SK-N-SH treated with all-trans-retinoic acid at 6 μM for 48 hours (cell line): ENCODE measurements around the gene GAN.

Experiments used
- ATAC-seq: fragments of 200-7000 bp; cut with Tn5 transposase; 3 replicates; pipeline ENCODE4 v1.9.1; 2020; ENCODE audit warnings: mild to moderate bottlenecking, moderate library complexity
- ARNTL ChIP-seq: fragments of 450-650 bp; formaldehyde crosslinking; IDR thresholded peaks from 2 replicates; pipeline ENCODE4 v1.5.0; 2020; ENCODE audit warnings: low read depth, mild to moderate bottlenecking, moderate library complexity, borderline replicate concordance
- BACH2 ChIP-seq: fragments of 250-450 bp; sonication (Bioruptor Pico); IDR thresholded peaks from 2 replicates; pipeline ENCODE4 v1.9.0; 2021; ENCODE audit warnings: mild to moderate bottlenecking, borderline replicate concordance
- CSDC2 ChIP-seq: fragments of 250-450 bp; sonication (Bioruptor Pico); IDR thresholded peaks from 2 replicates; pipeline ENCODE4 v1.5.0; 2020; ENCODE audit warnings: mild to moderate bottlenecking, moderate library complexity
- ESRRG ChIP-seq: fragments of 250-450 bp; sonication (Bioruptor Pico); IDR thresholded peaks from 2 replicates; pipeline ENCODE4 v1.6.1; 2021; ENCODE audit warnings: mild to moderate bottlenecking
- GLIS3 ChIP-seq: fragments of 250-450 bp; sonication (Bioruptor Pico); IDR thresholded peaks from 2 replicates; pipeline ENCODE4 v1.5.0; 2020; ENCODE audit warnings: mild to moderate bottlenecking, moderate library complexity
- ISL1 ChIP-seq: fragments of 250-450 bp; sonication (Bioruptor Pico); IDR thresholded peaks from 2 replicates; pipeline ENCODE4 v2.1.2; 2022; ENCODE audit warnings: mild to moderate bottlenecking, moderate library complexity
- OSR1 ChIP-seq: fragments of 250-450 bp; sonication (Bioruptor Pico); IDR thresholded peaks from 2 replicates; pipeline ENCODE4 v1.8.0; 2022; ENCODE audit warnings: moderate library complexity, mild to moderate bottlenecking, inconsistent platforms
- PPARA ChIP-seq: fragments of 250-450 bp; sonication (Bioruptor Pico); IDR thresholded peaks from 2 replicates; pipeline ENCODE4 v1.5.0; 2020; ENCODE audit warnings: mild to moderate bottlenecking, borderline replicate concordance
- RARB ChIP-seq: fragments of 250-450 bp; sonication (Bioruptor Pico); IDR thresholded peaks from 2 replicates; pipeline ENCODE4 v1.8.0; 2021; ENCODE audit warnings: mild to moderate bottlenecking, moderate library complexity
- SNAI2 ChIP-seq: fragments of 250-450 bp; sonication (Bioruptor Pico); IDR thresholded peaks from 2 replicates; pipeline ENCODE4 v1.5.0; 2020; ENCODE audit warnings: mild to moderate bottlenecking, moderate library complexity
- TCF4 ChIP-seq: fragments of 250-450 bp; sonication (Bioruptor Pico); IDR thresholded peaks from 2 replicates; pipeline ENCODE4 v1.8.0; 2021; ENCODE audit warnings: mild to moderate bottlenecking, moderate library complexity, borderline replicate concordance
- TOX ChIP-seq: fragments of 250-450 bp; sonication (Bioruptor Pico); IDR thresholded peaks from 2 replicates; pipeline ENCODE4 v1.8.0; 2021; ENCODE audit warnings: mild to moderate bottlenecking, moderate library complexity, borderline replicate concordance
- ZC3H10 ChIP-seq: fragments of 250-450 bp; sonication (Bioruptor Pico); IDR thresholded peaks from 2 replicates; pipeline ENCODE4 v1.5.1; 2021; ENCODE audit warnings: mild to moderate bottlenecking, moderate library complexity
- ZFP3 ChIP-seq: fragments of 250-450 bp; sonication (Bioruptor Pico); IDR thresholded peaks from 2 replicates; pipeline ENCODE4 v1.5.0; 2020; ENCODE audit warnings: mild to moderate bottlenecking, moderate library complexity
- ZFP30 ChIP-seq: fragments of 450-650 bp; formaldehyde crosslinking; IDR thresholded peaks from 2 replicates; pipeline ENCODE4 v1.5.0; 2022; ENCODE audit warnings: mild to moderate bottlenecking, moderate library complexity
- ZNF565 ChIP-seq: fragments of 450-650 bp; formaldehyde crosslinking; conservative IDR thresholded peaks from 2 replicates; pipeline ENCODE4 v1.5.0; 2020; ENCODE audit warnings: low read depth, mild to moderate bottlenecking, moderate library complexity
- ZNF70 ChIP-seq: fragments of 450-650 bp; formaldehyde crosslinking; IDR thresholded peaks from 2 replicates; pipeline ENCODE4 v1.5.0; 2020; ENCODE audit warnings: mild to moderate bottlenecking, moderate library complexity
- ZNF8 ChIP-seq: fragments of 450-650 bp; formaldehyde crosslinking; IDR thresholded peaks from 2 replicates; pipeline ENCODE4 v1.5.0; 2020; ENCODE audit warnings: mild to moderate bottlenecking, moderate library complexity
- TF ChIP-seq, protein P1 (sequence below): fragments of 250-450 bp; sonication (Bioruptor Pico); IDR thresholded peaks from 2 replicates; pipeline ENCODE4 v1.5.1; 2021; ENCODE audit warnings: mild to moderate bottlenecking, moderate library complexity
- TF ChIP-seq, protein P2 (sequence below): fragments of 250-450 bp; sonication (Bioruptor Pico); IDR thresholded peaks from 2 replicates; pipeline ENCODE4 v1.5.0; 2020; ENCODE audit warnings: mild to moderate bottlenecking, moderate library complexity
- TF ChIP-seq, protein P3 (sequence below): fragments of 250-450 bp; sonication (Bioruptor Pico); IDR thresholded peaks from 2 replicates; pipeline ENCODE4 v1.8.0; 2021; ENCODE audit warnings: low read depth, mild to moderate bottlenecking, moderate library complexity, borderline replicate concordance
- TF ChIP-seq, protein P4 (sequence below): fragments of 250-450 bp; sonication (Bioruptor Pico); IDR thresholded peaks from 2 replicates; pipeline ENCODE4 v1.5.1; 2020; ENCODE audit warnings: low read depth, mild to moderate bottlenecking, moderate library complexity

Gene GAN

DNA sequence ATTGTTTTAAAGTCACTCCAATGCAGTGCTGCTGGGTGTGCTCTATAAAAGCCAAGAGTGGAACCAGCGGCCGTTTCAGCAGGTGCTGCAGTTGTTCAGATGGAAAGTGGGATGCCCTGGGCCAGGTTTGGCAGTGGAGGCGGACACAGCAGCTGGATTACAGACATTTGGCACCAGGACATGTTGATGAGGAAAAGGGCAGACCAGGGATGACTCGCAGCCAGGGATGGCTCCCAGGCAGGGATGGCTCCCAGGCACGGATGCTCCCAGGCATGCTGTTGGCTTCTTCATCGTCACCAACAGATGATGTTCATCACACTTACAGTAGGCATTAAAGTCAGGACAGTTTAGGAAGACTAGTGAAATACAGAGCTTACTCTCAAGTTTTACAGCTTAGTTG is 10.0 kb downstream of the GAN start:
- TF ChIP-seq ZFP3 (CRISPR knock-in tag): no peak
- TF ChIP-seq, protein P1, sequence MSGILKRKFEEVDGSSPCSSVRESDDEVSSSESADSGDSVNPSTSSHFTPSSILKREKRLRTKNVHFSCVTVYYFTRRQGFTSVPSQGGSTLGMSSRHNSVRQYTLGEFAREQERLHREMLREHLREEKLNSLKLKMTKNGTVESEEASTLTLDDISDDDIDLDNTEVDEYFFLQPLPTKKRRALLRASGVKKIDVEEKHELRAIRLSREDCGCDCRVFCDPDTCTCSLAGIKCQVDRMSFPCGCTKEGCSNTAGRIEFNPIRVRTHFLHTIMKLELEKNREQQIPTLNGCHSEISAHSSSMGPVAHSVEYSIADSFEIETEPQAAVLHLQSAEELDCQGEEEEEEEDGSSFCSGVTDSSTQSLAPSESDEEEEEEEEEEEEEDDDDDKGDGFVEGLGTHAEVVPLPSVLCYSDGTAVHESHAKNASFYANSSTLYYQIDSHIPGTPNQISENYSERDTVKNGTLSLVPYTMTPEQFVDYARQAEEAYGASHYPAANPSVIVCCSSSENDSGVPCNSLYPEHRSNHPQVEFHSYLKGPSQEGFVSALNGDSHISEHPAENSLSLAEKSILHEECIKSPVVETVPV (CRISPR knock-in tag): no peak
- TF ChIP-seq ZNF70 (CRISPR knock-in tag): no peak
- no peak for TF ChIP-seq RARB (CRISPR knock-in tag)
- TF ChIP-seq CSDC2 (CRISPR knock-in tag): no peak
- no peak for TF ChIP-seq SNAI2 (CRISPR knock-in tag)
- TF ChIP-seq, protein P2, sequence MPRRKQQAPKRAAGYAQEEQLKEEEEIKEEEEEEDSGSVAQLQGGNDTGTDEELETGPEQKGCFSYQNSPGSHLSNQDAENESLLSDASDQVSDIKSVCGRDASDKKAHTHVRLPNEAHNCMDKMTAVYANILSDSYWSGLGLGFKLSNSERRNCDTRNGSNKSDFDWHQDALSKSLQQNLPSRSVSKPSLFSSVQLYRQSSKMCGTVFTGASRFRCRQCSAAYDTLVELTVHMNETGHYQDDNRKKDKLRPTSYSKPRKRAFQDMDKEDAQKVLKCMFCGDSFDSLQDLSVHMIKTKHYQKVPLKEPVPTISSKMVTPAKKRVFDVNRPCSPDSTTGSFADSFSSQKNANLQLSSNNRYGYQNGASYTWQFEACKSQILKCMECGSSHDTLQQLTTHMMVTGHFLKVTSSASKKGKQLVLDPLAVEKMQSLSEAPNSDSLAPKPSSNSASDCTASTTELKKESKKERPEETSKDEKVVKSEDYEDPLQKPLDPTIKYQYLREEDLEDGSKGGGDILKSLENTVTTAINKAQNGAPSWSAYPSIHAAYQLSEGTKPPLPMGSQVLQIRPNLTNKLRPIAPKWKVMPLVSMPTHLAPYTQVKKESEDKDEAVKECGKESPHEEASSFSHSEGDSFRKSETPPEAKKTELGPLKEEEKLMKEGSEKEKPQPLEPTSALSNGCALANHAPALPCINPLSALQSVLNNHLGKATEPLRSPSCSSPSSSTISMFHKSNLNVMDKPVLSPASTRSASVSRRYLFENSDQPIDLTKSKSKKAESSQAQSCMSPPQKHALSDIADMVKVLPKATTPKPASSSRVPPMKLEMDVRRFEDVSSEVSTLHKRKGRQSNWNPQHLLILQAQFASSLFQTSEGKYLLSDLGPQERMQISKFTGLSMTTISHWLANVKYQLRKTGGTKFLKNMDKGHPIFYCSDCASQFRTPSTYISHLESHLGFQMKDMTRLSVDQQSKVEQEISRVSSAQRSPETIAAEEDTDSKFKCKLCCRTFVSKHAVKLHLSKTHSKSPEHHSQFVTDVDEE (CRISPR knock-in tag): no peak
- no peak for TF ChIP-seq ARNTL
- no peak for TF ChIP-seq ISL1
- TF ChIP-seq TCF4 (CRISPR knock-in tag): no peak
- TF ChIP-seq, protein P3, sequence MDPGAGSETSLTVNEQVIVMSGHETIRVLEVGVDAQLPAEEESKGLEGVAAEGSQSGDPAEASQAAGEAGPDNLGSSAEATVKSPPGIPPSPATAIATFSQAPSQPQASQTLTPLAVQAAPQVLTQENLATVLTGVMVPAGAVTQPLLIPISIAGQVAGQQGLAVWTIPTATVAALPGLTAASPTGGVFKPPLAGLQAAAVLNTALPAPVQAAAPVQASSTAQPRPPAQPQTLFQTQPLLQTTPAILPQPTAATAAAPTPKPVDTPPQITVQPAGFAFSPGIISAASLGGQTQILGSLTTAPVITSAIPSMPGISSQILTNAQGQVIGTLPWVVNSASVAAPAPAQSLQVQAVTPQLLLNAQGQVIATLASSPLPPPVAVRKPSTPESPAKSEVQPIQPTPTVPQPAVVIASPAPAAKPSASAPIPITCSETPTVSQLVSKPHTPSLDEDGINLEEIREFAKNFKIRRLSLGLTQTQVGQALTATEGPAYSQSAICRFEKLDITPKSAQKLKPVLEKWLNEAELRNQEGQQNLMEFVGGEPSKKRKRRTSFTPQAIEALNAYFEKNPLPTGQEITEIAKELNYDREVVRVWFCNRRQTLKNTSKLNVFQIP (CRISPR knock-in tag): no peak
- no peak for TF ChIP-seq GLIS3
- TF ChIP-seq TOX (CRISPR knock-in tag): no peak
- TF ChIP-seq ZC3H10 (CRISPR knock-in tag): no peak
- no peak for ATAC-seq

DNA sequence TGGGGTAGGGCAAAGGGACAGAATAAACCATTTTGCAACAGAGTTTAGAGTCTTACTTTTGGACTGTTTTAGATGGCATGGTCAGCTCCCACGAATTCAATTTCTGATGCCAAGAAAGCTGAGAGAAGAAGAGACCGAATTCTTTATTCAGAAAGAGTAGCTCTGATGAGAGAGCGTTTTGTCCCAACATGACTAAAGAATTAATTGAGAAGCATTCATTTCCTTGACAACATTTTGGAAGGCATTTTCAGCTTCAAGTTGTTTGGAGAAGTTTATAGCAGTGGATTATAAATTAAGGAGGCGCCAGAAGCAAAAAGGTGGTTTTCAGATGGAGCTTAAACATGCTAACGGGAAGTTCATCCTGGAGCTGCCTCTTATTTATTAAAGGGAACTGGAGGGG is 12.2 kb downstream of the GAN start:
- TF ChIP-seq TCF4 (CRISPR knock-in tag) (no peak), SNAI2 (CRISPR knock-in tag) (no peak), ESRRG (CRISPR knock-in tag) (no peak), ZFP3 (CRISPR knock-in tag) (no peak), GLIS3 (no peak), ZNF565 (CRISPR knock-in tag) (no peak)
- TF ChIP-seq, protein P4, sequence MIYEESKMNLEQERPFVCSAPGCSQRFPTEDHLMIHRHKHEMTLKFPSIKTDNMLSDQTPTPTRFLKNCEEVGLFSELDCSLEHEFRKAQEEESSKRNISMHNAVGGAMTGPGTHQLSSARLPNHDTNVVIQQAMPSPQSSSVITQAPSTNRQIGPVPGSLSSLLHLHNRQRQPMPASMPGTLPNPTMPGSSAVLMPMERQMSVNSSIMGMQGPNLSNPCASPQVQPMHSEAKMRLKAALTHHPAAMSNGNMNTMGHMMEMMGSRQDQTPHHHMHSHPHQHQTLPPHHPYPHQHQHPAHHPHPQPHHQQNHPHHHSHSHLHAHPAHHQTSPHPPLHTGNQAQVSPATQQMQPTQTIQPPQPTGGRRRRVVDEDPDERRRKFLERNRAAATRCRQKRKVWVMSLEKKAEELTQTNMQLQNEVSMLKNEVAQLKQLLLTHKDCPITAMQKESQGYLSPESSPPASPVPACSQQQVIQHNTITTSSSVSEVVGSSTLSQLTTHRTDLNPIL (CRISPR knock-in tag): no peak
- TF ChIP-seq, protein P2 (CRISPR knock-in tag): no peak
- ATAC-seq: no peak

DNA sequence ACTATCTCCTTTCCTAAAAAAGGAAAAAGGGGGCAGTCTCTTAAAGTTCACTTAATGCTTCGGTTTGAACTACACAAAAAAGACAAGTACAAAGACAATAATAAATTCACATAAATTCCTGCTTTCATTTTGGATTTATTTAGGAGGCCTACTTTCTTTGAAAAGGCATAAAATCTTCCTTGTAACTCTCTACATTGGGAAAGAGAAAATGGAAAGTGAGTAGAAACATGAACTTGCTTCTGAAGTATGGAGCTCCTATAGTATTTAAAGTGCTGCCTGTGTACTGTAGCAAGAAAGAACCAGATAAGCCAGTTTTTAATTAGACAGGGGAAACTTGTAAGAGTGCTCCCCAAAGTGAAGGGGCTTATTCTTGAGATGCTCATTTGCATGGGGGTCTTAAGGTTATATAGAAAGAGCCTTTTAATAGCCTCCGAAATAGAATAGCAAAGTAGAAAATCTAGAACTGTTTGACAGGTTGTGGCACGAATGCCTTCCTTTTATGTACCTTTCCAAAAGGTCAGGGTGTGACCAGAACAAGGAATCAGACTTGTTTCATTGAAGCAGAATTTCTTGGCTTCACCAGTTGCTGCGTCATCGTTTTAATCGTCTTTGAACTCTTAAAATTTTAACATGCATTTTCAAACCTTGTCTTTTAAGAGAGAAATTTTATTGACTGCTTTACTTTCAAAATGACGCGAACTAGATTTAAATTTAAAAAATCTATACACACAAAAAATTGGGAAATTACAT is 12.9 kb downstream of the GAN start:
- TF ChIP-seq GLIS3 (no peak), SNAI2 (CRISPR knock-in tag) (no peak), BACH2 (no peak), ISL1 (no peak), PPARA (CRISPR knock-in tag) (no peak), TCF4 (CRISPR knock-in tag) (no peak), ZFP30 (CRISPR knock-in tag) (no peak), OSR1 (CRISPR knock-in tag) (no peak), TOX (CRISPR knock-in tag) (no peak), CSDC2 (CRISPR knock-in tag) (no peak), ARNTL (no peak), ZNF8 (CRISPR knock-in tag) (no peak), ESRRG (CRISPR knock-in tag) (no peak), ZC3H10 (CRISPR knock-in tag) (no peak), ZFP3 (CRISPR knock-in tag) (no peak), RARB (CRISPR knock-in tag) (no peak)
- TF ChIP-seq, protein P3 (CRISPR knock-in tag): no peak
- TF ChIP-seq, protein P1 (CRISPR knock-in tag): no peak
- ATAC-seq: no peak
